GF-D8 (cell line): Measurements from ENCODE around the gene ME2.
"Not testable (repeated sequence)": the region's sequence is repeated elsewhere in the genome, so short reads cannot be mapped to it uniquely, and the experiment has no call there.

Source experiments
- DNase-seq: peaks from one replicate; lab custom pipeline; 2025; lab: John Stamatoyannopoulos, UW

The ME2 gene

GRCh38 chr18:50861617-50862016, 17.3 kb upstream of the ME2 start:
- no peak for DNase-seq

- peak; percentile 78 for DNase-seq
These were observed 16.5 kb upstream of the ME2 start for GRCh38 chr18:50862401-50862800.

- DNase-seq: no peak
These were observed 15.0 kb upstream of the ME2 start for GRCh38 chr18:50863840-50864375.

GRCh38 chr18:50866765-50867164, 12.2 kb upstream of the ME2 start:
- DNase-seq: peak; percentile 20

GRCh38 chr18:50869150-50869549, 9.8 kb upstream of the ME2 start:
- DNase-seq: no peak

- DNase-seq: no peak
These were observed 8.6 kb upstream of the ME2 start for GRCh38 chr18:50870138-50870845.

- DNase-seq: no peak
These were observed 7.1 kb upstream of the ME2 start for GRCh38 chr18:50871846-50872245.

- no peak for DNase-seq
These were observed 2.9 kb upstream of the ME2 start for GRCh38 chr18:50875966-50876536.

- no peak for DNase-seq
These were observed 1.2 kb upstream of the ME2 start for GRCh38 chr18:50877545-50878265.

- peak; percentile 29 for DNase-seq
These were observed 592 bp downstream of the ME2 start for GRCh38 chr18:50879302-50880118.

- no peak for DNase-seq
These were observed 1.2 kb downstream of the ME2 start for GRCh38 chr18:50880119-50880465.

- not testable (repeated sequence) for DNase-seq
These were observed 2.0 kb downstream of the ME2 start for GRCh38 chr18:50880944-50881343.

GRCh38 chr18:50886929-50887328, 8.0 kb downstream of the ME2 start:
- no peak for DNase-seq

- no peak for DNase-seq
These were observed 16.6 kb downstream of the ME2 start for GRCh38 chr18:50895350-50896045.

GRCh38 chr18:50896093-50896492, 17.2 kb downstream of the ME2 start:
- no peak for DNase-seq

- no peak for DNase-seq
These were observed 20.0 kb downstream of the ME2 start for GRCh38 chr18:50898919-50899318.

GRCh38 chr18:50902797-50903196, 23.9 kb downstream of the ME2 start:
- DNase-seq: no peak

GRCh38 chr18:50906843-50907242, 27.9 kb downstream of the ME2 start:
- DNase-seq: no peak

GRCh38 chr18:50909261-50909660, 30.3 kb downstream of the ME2 start:
- DNase-seq: no peak

- no peak for DNase-seq
These were observed 32.1 kb downstream of the ME2 start for GRCh38 chr18:50911006-50911405.

GRCh38 chr18:50917021-50917420, 38.1 kb downstream of the ME2 start:
- no peak for DNase-seq

GRCh38 chr18:50918153-50918552, 39.2 kb downstream of the ME2 start:
- DNase-seq: no peak
